Measurements from ENCODE around the gene TSPAN4. TPM values are rescaled to one million over a fixed set of nuclear protein-coding genes. Genes with fewer than 3 reads are reported as not detected.

The TSPAN4 gene, protein sequence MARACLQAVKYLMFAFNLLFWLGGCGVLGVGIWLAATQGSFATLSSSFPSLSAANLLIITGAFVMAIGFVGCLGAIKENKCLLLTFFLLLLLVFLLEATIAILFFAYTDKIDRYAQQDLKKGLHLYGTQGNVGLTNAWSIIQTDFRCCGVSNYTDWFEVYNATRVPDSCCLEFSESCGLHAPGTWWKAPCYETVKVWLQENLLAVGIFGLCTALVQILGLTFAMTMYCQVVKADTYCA
- total RNA-seq: 10 to 100 TPM; 22.7 to 93.0 (median 31.3) TPM
- 10 to 100 TPM; 31.2 to 52.5 TPM for polyA plus RNA-seq
- long read RNA-seq, donor 1, transcript TSPAN4-206 (9 exons, 1,430 nt): minor isoform, 5 of 60 reads
- long read RNA-seq, donor 1, transcript TSPAN4-205 (9 exons, 1,426 nt): minor isoform, 6 of 60 reads
- long read RNA-seq, donor 1, transcript TSPAN4-203 (9 exons, 1,423 nt): major isoform, 17 of 60 reads
- long read RNA-seq, donor 1, partial matches to known transcripts: 13 of 60 reads
- long read RNA-seq, donor 1, other reads (novel, unspliced or antisense): 17 of 60 reads
- long read RNA-seq, donor 2, transcript TSPAN4-207 (8 exons, 1,025 nt): minor isoform, 8 of 294 reads
- long read RNA-seq, donor 2, transcript TSPAN4-203 (9 exons, 1,423 nt): major isoform, 170 of 294 reads
- long read RNA-seq, donor 2, transcript TSPAN4-205 (9 exons, 1,426 nt): minor isoform, 25 of 294 reads
- long read RNA-seq, donor 2, transcript TSPAN4-206 (9 exons, 1,430 nt): minor isoform, 10 of 294 reads
- long read RNA-seq, donor 2, partial matches to known transcripts: 14 of 294 reads
- long read RNA-seq, donor 2, other reads (novel, unspliced or antisense): 62 of 294 reads
- long read RNA-seq, donor 3, transcript TSPAN4-207 (8 exons, 1,025 nt): minor isoform, 10 of 49 reads
- long read RNA-seq, donor 3, transcript TSPAN4-203 (9 exons, 1,423 nt): major isoform, 19 of 49 reads
- long read RNA-seq, donor 3, transcript TSPAN4-205 (9 exons, 1,426 nt): minor isoform, 7 of 49 reads
- long read RNA-seq, donor 3, partial matches to known transcripts: 5 of 49 reads
- long read RNA-seq, donor 3, other reads (novel, unspliced or antisense): 8 of 49 reads

GRCh38 chr11:842370-843002 lies at the start of gene TSPAN4, which contains the start of gene POLR2L:
TSS of gene TSPAN4 (plus strand) at chr11:842852. CDS start at chr11:850305, 7,453 bp downstream.
TSS of gene POLR2L (minus strand) at chr11:842529. CDS start at chr11:842508, 21 bp downstream.
- DNase-seq (peak; percentile 92 to 94 (median 93)), ATAC-seq (peak in 2 of 4 donors; percentile 63 to 64)
- TF ChIP-seq CTCF (IDR thresholded peaks at IDR 0.05) (no peak), POLR2A (IDR thresholded peaks at IDR 0.05) (peak in 1 of 2 donors; percentile 93)
- peaks cover 0 to 39% (median 31%) of the 10 kb centered on the region in 9 donors for H3K36me3 ChIP-seq
- no peaks in the 10 kb centered on the region for H3K27me3 ChIP-seq
- peak within 1 kb of the TSS; percentile 78 to 100 (median 93) for H3K4me3 ChIP-seq
- WGBS, 4 donors: 0% methylated on average over 15 to 87 of the region's 87 CpGs
- H3K4me1 ChIP-seq: peaks cover 7 to 78% (median 50%) of the 10 kb centered on the region in 12 donors
- peak within 1 kb of the TSS; percentile 86 to 99 (median 96) for H3K27ac ChIP-seq
- H3K9me3 ChIP-seq: no peaks in the 10 kb centered on the region
- intact Hi-C loops (cut with DNase I): loop anchor here in 2 of 10 donors (1.0 to 5.0 kb wide), 2 partner anchors 33 to 35 kb away; partner anchors contain the start of genes RPLP2 (in 2 of the 2) and PIDD1 (in 1 of the 2)

GRCh38 chr11:792873-793272 lies 49.8 kb upstream of the TSPAN4 start:
- 94 to 100% (median 94%) methylated on average over 5 to 13 of the region's 13 CpGs for WGBS, 4 donors
- Histone ChIP-seq H3K9me3 (no peaks in the 10 kb centered on the region), H3K36me3 (peaks cover 0 to 30% (median 0%) of the 10 kb centered on the region in 9 donors), H3K4me1 (peaks cover 6 to 43% (median 22%) of the 10 kb centered on the region in 12 donors), H3K27ac (no peak overlapping the region), H3K27me3 (peaks cover 0 to 22% (median 7%) of the 10 kb centered on the region in 9 donors), H3K4me3 (no peak overlapping the region)
- intact Hi-C loops (cut with DNase I): loop anchor here in 1 of 10 donors (10.0 kb wide), 1 partner anchor 58 kb away; no protein-coding TSS in a partner anchor
- no peak for DNase-seq
- TF ChIP-seq CTCF (IDR thresholded peaks at IDR 0.05): no peak
- no peak for TF ChIP-seq POLR2A (IDR thresholded peaks at IDR 0.05)
- ATAC-seq: no peak

DNA sequence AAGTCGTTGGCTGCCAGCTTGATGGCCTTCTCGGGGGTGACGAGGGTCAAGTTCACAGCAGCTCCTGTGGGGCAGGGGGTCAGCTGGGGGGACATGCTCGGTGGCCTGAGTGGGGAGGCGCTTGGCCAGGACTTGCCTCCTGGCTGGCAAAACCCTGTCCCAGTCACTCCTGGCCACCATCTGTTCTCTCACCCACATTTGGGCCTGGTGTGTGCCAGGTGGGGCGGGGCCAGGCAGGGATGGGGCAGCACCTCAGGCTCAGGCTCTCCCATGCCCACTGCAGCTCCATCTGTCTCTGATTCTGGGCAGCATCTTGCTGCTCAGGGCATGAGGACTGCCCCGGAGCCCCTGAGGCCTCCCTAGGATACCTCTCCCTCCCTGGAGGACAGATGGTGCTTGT lies 49.1 kb upstream of the TSPAN4 start:
- ATAC-seq (no peak), DNase-seq (no peak)
- intact Hi-C loops (cut with DNase I): loop anchor here in 1 of 10 donors (10.0 kb wide), 1 partner anchor 59 kb away; no protein-coding TSS in a partner anchor
- no peak overlapping the region for H3K4me3 ChIP-seq
- H3K27me3 ChIP-seq: peaks cover 0 to 17% (median 7%) of the 10 kb centered on the region in 9 donors
- peaks cover 6 to 49% (median 26%) of the 10 kb centered on the region in 12 donors for H3K4me1 ChIP-seq
- WGBS, 4 donors: 88 to 93% (median 88%) methylated on average over 4 to 7 of the region's 7 CpGs
- peaks cover 0 to 30% (median 0%) of the 10 kb centered on the region in 9 donors for H3K36me3 ChIP-seq
- TF ChIP-seq POLR2A (IDR thresholded peaks at IDR 0.05): no peak
- TF ChIP-seq CTCF (IDR thresholded peaks at IDR 0.05): no peak
- H3K9me3 ChIP-seq: no peaks in the 10 kb centered on the region
- no peak overlapping the region for H3K27ac ChIP-seq

All from heart left ventricle (tissue), 16 donors.